ENCODE measurements around the gene OTOG. TPM values are rescaled to one million over a fixed set of nuclear protein-coding genes. Genes with fewer than 3 reads are reported as not detected.

The OTOG gene
- total RNA-seq, 1 donor from 2014 or later = not detected

DNA sequence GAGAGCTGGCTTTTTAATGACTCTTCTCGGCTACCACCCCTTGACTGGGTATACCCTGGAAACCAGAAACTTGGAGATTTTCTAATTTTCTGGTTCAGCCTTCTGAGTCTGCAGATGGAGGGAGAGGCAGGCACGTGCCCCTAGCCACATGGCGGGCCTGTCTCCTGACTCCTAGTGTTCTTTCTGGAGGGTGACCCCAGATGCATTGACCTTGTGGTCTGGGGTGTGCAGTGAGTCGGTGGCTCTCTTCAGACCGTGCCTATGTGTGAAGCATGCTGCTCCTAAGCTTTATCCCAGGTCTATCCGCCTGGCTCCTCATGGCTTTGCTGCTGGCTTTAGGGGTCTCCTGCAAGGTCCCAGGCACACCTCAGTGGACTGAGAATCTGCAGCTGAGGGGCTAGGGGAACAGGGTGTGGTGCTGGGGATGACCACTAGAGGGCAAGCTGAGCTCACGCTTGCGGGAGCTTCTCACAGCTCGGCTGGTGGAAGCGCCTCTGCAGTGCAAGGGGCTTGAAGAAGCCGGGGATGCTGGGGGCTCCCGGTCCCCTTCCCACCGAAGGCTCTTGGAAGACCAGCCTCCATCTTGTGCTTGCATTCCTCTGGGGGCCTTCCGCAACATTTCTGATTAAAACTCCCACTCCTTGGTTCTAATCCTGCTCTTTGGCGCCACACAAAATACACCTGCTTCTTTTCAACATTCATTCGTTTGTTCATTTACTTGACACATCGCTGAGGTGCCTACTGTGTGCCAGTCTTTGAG lies 51.8 kb downstream of the OTOG start:
- Mint-ChIP-seq H3K36me3 (ENCODE audit: low read depth) (no peaks in the 10 kb centered on the region), H3K4me3 (no peak overlapping the region), H3K4me1 (no peaks in the 10 kb centered on the region), H3K27ac (no peak overlapping the region), H3K27me3 (no peaks in the 10 kb centered on the region), H3K9me3 (no peaks in the 10 kb centered on the region)
- TF ChIP-seq, protein P1, sequence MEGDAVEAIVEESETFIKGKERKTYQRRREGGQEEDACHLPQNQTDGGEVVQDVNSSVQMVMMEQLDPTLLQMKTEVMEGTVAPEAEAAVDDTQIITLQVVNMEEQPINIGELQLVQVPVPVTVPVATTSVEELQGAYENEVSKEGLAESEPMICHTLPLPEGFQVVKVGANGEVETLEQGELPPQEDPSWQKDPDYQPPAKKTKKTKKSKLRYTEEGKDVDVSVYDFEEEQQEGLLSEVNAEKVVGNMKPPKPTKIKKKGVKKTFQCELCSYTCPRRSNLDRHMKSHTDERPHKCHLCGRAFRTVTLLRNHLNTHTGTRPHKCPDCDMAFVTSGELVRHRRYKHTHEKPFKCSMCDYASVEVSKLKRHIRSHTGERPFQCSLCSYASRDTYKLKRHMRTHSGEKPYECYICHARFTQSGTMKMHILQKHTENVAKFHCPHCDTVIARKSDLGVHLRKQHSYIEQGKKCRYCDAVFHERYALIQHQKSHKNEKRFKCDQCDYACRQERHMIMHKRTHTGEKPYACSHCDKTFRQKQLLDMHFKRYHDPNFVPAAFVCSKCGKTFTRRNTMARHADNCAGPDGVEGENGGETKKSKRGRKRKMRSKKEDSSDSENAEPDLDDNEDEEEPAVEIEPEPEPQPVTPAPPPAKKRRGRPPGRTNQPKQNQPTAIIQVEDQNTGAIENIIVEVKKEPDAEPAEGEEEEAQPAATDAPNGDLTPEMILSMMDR (IDR thresholded peaks at IDR 0.05) = peak; percentile 32
- ChIA-PET POLR2A (no interaction called here), CTCF (interaction anchor here (1.0 to 1.3 kb wide), 4 partner anchors 20 to 383 kb away, joined by 3 to 14 read pairs (median 4); no protein-coding TSS in a partner anchor)
- peak; percentile 83 for ATAC-seq (ENCODE audit: low read depth)
- intact Hi-C loops (cut with micrococcal nuclease) = loop anchor here (1.0 kb wide), 1 partner anchor 215 kb away; no protein-coding TSS in a partner anchor
- DNase-seq = peak; percentile 54

DNA sequence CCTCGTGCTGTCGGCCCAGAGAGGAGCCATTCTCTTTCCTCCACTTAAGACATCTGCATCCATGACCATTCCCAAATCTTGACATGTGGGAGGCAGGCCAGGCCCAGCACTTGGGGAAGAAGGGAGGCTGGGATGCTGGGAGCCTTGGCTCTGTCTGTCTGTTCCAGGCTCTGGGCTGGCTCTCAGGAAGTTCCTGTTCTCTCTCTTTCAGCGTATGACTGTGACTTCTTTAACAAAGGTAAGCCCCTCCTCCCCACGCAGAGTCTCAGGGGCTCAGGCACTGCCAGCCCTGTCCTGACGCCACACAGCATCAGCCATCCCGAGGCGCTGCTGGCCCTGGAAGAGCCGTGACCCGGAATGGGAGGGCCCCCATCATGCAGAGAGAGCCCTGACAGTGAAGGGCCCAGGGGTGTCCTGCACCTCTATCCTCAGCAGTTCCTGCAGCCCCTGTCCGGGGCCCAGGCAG lies 52.4 kb downstream of the OTOG start:
- intact Hi-C loops (cut with micrococcal nuclease) = loop anchor here (1.0 kb wide), 1 partner anchor 215 kb away; no protein-coding TSS in a partner anchor
- no peaks in the 10 kb centered on the region for H3K36me3 Mint-ChIP-seq (ENCODE audit: low read depth)
- H3K27me3 Mint-ChIP-seq = no peaks in the 10 kb centered on the region
- no peak overlapping the region for H3K27ac Mint-ChIP-seq
- POLR2A ChIA-PET = no interaction called here
- no peak for ATAC-seq (ENCODE audit: low read depth)
- no peaks in the 10 kb centered on the region for H3K9me3 Mint-ChIP-seq
- no peak overlapping the region for H3K4me3 Mint-ChIP-seq
- CTCF ChIA-PET = interaction anchor here (1.1 to 1.3 kb wide), 3 partner anchors 21 to 382 kb away, joined by 4 to 14 read pairs (median 5); no protein-coding TSS in a partner anchor
- peak; percentile 3 for DNase-seq
- TF ChIP-seq, protein P1 (IDR thresholded peaks at IDR 0.05) = no peak
- no peaks in the 10 kb centered on the region for H3K4me1 Mint-ChIP-seq

DNA sequence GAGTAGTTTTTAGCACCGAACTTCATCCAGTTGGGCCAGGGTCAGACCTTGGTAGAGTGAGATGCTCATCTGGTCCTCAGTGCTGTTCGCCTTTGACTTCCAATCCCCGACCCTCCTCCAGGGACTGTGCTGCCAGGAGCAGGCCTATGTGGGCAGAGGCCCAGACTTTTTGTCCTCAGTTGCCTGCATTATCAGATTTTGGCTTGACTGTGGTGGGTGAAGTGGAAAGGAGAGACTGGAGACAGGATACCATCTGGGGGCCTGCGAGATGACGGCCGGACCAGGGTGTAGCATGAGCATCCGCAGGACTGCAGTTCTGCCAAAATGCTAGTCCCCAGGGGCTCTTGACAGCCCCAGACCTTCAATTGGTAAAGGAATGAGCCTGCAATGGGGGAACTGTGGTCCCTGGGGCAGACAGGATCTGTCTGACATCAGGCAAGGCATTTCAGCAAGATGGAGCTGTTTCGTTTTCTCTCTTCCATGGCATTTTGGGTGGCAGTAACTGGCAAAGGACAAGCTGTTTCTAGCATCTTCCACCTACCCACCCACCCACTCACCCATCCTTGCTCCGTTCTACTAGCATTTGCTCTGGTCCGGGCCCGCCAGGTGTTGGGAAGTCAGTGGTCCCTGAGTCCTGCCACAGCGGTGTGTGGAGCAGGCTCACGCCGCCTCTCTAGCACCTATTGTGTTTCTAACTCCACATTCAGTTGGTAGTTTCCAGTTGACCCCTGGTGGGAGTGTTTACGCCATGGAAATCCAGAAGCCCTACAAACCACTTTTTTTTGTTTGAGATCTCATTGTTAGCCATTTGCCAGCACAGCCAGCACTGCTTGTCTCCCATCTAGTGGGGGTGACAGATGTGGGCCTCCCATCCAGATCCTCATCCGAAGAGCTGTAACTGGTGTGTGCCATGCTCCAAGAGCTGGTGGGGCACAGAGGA lies 53.5 kb downstream of the OTOG start:
- no peaks in the 10 kb centered on the region for H3K27me3 Mint-ChIP-seq
- no peak for ATAC-seq (ENCODE audit: low read depth)
- H3K4me1 Mint-ChIP-seq = no peaks in the 10 kb centered on the region

DNA sequence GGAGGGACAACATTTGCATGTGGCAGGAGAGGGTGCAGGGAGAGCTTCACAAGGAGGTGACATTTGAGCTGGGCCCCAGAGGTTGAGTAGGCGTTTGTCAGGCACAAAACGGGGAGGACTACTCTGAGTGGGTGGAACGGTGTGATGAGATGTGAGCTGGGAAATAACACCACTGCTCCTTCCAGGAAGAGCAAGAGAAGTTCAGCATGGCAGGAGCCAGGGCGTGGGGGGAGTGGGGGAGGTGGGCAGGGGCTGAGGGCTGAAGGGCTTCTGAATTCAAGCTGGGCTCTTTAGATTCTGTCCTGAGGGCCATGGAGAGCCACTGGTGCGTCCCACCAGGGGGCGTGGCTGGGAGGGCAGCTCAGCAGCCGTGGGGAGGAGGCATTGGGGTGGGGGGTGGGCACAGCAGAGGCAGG lies 54.2 kb downstream of the OTOG start:
- ChIA-PET CTCF (interaction anchor here (1.4 kb wide), 1 partner anchor 11 kb away, joined by 3 read pairs; no protein-coding TSS in a partner anchor), POLR2A (no interaction called here)
- H3K4me1 Mint-ChIP-seq = no peaks in the 10 kb centered on the region
- intact Hi-C loops (cut with micrococcal nuclease) = no loop called here
- no peak overlapping the region for H3K27ac Mint-ChIP-seq
- H3K9me3 Mint-ChIP-seq = no peaks in the 10 kb centered on the region
- no peaks in the 10 kb centered on the region for H3K36me3 Mint-ChIP-seq (ENCODE audit: low read depth)
- no peak for DNase-seq
- ATAC-seq (ENCODE audit: low read depth) = no peak
- TF ChIP-seq, protein P1 (IDR thresholded peaks at IDR 0.05) = no peak
- no peaks in the 10 kb centered on the region for H3K27me3 Mint-ChIP-seq
- no peak overlapping the region for H3K4me3 Mint-ChIP-seq

More for the DNA sequence above, 53.5 kb downstream of the OTOG start:
- peak; percentile 10 for DNase-seq
- Mint-ChIP-seq H3K27ac (no peak overlapping the region), H3K4me3 (no peak overlapping the region), H3K9me3 (no peaks in the 10 kb centered on the region), H3K36me3 (ENCODE audit: low read depth) (no peaks in the 10 kb centered on the region)
- TF ChIP-seq, protein P1 (IDR thresholded peaks at IDR 0.05) = no peak
- intact Hi-C loops (cut with micrococcal nuclease) = no loop called here
- ChIA-PET CTCF (no interaction called here), POLR2A (no interaction called here)

All from activated B cell treated with CpG ODN at 0.5 μM for 24 hours (primary cell).